ENCODE data around the gene FAM53A.
"Not testable (repeated sequence)": the region's sequence is repeated elsewhere in the genome, so short reads cannot be mapped to it uniquely, and the experiment has no call there.

The FAM53A gene

DNA sequence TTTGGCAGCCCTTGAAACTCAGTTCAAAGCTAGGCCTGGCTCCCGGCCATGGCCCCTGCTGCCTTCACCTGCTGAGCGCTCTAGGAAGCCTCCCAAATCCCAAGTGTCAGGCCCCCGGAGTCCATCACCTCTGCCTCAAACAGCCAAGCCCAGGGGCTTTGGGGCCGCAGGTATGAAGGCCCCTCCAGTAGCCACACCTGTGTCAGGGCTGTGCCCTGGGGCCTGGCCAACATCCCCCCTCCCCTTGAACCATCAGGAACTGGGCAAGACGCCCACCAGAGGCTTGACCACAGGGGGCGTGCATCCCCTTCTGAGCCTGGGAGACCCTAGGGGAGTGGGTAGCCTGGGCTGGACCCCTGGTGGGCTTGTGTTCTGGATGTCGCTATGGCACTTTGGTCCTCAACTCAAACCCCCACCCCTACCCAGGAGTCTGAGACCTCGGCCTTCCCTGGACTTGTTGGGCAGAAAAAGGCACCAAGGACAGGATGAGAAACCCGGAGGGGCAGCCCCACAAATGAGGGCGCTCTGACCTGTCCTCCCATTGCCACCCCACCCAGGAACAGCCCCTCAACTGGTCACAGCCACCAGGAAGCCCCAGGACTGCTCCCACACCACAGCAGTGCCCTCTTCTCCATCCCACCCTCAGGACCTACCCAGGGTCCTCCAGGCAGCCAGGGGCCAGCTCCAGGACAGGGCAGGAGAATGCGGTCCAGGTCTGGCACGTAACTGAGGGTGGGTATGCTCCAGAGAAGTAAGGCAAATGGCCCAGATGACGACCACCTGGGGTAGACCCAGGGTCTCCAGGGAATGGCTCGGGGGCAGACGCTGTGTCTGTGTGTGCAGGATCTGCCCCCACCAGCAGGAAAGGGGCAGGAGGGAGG is 32.2 kb upstream of the FAM53A start:
- no peak for DNase-seq

DNA sequence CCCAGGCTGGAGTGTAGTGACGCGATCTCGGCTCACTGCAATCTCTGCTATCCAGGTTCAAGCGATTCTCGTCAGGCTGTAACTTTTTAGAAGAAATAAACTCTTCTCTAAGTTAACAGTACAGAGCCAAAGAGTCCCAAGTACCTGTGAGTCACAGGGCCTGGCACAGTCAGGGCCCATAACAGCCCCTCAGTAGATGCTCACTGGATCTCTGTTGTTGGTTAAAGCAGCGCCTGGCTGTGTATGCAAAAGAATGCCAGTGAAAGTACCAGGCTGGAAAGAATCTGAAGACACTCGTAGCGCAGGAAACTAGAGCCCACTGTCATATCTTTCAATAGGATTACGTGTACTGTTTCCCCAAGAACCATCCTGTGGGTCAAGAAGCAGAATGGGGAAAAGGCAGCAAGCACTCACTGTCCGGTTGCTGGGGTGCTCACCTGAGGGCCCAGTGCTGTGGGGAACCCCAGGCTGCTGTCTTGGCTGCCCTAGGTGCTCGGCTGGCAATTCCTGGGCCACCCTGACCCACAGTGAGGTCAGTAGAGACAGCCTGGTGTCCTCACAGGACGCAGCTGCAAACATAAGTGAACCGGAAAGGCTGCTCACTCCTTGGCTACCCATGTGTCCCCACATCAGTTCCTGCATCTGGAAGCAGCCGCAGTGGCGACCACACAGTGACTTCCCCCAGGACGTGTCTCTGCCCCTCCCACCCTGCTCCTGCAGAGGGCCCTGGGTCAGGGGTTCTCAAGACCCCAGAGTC is 31.1 kb upstream of the FAM53A start:
- DNase-seq = no peak

DNA sequence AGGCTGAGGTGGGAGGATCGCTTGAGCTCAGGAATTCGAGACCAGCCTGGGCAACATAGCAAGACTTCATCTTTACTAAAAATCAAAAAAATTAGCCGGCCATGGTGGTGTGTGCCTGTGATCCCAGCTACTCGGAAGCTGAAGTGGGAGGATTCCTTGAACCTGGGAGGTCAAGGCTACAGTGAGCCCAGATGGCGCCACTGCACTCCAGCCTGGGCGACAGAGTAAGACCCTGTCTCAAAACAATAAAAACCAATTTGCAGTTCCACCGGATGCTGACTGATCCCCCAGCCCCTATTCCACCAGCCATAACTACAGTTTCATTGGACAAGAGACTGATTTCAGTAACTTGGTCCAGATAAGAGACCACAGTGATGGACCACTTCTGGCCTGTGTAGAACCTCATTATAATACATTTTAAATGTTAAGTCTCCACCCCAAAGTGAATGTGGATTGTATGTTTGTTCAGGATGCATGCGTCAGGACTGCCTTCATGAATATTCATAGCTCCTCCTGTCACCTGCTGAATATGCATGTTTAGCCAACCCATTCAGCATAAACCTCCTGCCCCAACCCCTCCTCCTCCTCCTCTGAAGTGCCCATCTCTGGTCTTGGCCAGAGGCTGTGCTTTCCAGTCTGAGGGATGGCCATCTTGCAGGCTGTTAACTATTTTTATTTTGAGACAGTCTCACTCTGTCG is 30.3 kb upstream of the FAM53A start:
- no peak for DNase-seq

DNA sequence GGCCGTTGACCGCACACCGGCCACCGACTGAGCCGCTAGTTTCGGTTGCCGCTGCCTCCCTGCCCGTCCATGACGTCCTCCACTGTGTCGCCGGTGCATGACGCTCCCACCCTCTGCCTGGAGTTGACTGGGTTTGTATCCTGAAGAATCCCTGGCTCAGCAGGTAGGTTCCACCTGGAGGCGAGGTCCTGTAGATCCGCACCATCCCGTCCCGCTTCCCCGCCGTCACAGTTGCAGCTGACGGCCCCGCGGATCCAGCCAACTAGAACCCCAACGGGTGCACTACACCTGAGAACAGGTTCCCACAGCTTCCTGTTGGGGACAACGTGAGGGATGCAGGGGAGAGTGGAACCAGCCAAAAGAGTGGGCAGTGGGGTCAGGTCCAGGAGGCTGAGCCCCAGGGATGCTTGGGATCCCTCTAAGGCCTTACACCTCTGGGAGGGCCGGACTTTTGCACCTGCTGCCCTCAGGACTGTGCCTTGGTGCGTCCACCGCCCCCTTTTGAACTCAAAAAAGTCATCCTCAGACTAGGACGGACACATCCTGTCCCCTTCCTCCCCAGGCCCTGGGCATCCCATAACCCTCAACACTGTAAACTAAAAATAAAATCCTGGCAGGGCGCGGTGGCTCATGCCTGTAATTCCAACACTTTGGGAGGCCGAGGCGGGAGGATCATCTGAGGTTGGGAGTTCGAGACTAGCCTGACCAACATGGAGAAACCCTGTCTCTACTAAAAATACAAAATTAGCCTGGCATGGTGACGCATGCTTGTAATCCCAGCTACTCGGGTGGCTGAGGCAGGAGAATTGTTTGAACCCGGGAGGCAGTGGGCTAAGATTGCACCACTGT is 29.1 kb upstream of the FAM53A start:
- no peak for DNase-seq

DNA sequence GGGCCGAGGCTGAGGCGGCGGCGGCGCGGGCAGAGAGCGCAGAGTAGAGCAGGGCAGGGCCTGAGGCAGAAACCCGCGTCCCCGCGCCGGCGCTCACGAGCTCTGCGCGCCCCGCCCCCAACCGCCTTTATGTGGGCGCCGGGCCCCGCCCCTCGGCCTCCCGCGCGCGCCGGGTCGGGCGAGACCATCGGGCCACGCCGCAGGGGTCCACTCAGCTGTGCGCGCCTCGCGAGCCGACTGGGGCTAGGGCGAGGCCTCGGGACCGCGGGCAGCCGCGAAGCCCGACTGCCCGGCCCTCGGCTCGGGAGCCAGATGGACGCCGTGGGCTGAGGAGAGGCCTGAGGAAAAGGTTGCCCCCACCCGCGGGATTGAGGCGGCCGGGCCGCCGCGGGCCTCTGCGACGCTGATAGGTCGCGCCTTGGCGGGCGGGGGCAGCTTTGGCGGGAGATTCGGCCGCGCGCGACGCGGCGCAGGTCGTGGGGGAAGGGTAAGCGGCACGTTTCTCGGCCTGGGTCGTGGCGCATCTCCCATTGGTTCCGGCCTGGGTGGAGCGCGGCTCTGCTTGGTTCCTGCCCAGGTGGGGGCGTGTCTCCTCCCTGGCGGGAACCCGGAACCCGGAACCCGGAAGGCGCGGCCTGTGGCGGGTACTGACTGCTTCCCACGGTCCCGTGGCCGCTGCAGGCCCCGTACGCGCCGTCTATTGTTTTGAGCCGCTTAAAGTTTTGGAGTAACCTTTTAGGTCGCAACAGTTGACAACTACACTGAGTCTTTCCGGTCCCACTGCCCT is 28.3 kb upstream of the FAM53A start, which contains the start of gene SLBP:
TSS of gene SLBP (minus strand) at position 104 of the 787 bp plus-strand sequence. CDS start 131 bp downstream, outside the sequence.
- peak; percentile 92 for DNase-seq

DNA sequence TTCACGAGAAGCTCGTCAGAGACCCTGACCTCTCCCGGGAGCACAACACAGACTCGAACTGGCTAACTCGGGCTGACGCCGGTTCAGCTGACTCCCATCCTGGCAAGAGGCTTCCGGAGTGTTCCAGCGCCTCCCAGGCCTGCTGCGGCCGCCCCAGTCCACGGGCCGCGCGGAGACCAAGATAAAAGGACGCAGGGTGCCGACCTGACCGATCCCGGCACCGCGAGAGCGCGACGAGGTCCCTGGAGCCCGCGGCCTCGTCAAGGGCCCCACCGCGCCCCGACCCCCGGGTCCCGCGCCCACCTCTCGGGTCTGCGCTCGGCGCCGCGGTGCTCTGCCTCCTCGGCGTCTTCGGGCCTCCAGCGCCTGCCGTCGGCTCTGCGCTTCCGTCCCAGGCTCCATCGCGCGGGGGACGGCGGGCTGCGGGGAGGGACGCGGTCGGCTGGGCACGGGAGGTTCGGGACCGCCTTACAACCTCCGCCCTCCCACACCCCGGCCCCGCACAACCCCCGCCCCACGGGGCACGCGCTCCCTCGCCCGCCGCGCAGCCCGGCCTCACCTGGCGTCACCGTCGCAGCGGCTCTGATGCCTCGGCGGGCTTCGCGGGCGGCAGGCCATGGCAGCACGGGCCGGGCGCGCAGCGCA is 27.6 kb upstream of the FAM53A start:
- peak; percentile 39 for DNase-seq

DNA sequence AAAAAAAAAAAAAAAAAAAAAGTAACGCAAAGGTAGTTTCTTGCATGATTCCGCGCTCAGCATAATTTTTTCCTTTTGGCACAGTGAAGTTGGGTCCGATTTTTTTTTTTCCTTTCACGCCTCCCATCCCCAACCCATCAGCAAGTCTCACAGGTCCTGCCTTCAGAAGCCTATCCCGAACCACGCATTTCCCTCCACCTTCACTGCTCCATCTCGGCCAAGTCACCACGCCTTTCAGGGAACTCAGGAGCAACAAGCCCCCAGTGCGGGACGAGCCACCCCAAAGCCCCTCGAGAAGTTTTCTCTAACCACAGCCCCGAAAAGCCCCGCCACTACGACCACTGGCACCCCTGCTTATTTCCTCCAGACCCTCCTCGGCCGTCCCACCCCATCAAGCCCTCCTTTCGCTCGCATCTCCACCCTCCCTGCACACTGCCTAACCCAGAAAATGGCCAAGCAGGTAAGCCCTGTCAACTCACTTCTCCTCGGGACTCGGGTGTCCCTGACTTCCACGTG is 27.0 kb upstream of the FAM53A start:
- DNase-seq = no peak

DNA sequence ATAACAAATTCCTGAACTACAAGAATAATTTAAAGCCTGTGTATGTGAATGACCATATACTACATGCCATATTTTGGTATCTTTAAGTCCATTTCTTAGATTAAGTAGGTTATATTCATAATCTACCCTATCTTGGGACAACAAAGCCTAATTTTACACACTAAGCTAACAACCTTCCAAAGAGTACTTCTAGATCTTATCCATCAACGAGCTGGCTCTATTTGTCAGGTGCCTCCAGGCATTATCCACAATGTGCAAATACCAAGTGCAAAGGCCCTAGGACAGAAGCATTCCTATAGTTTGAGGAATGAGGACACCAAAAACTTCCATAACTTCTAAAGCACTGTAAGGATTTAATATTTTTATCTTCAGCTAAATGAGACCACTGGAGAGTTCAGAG is 24.5 kb upstream of the FAM53A start:
- DNase-seq = no peak

DNA sequence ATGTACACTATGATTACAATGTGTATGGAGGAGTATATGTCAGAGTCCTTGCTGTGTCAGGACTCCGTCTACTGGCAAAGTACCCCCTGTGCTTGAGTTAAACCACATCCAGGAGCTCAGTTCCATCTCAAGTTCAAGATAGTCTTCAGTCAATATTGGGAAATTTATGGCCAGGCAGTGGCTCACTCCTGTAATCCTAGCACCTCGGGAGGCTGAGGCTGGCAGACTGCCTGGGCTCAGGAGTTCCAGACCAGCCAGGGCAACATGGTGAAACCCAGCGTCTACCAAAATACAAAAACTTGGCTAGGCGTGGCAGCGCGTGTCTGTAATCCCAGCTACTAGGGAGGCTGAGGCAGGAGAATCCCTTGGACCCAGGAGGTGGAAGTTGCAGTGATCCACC is 22.2 kb upstream of the FAM53A start:
- DNase-seq = no peak

DNA sequence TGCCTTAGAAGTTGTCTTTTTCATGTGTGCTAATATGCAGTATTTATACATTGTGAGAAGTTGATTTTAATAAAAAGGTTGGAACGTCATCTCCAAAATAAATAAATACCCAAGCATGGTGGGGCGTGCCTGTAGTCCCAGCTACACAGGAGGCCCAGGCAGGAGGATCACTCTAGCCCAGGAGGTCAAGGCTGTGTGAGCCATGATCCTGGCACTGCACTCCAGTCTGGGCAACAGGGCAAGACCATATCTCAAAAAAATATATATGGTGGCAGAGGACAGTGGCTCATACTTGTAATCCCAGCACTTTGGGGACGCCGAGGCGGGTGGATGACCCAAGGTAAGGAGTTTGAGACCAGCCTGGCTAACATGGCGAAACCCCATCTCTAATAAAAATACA is 21.6 kb upstream of the FAM53A start:
- DNase-seq = no peak

DNA sequence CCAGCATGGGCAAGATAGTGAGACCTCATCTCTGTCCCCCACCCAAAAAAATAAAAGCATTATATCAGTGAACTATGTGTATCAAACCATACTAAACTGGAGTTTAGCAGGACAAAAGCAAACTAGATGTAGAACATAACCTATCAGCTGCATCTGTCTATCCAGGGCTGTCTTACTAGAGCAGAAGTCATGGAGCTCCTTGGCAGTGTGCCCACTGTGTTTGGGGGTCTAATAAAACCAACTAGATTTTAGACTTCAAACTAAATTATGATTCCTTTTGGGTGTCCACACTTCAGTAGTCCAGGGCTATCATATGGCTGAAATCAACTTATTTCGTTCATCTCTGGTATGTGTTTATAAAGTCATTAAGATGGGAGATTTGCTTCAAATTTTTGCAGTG is 19.8 kb upstream of the FAM53A start:
- no peak for DNase-seq

DNA sequence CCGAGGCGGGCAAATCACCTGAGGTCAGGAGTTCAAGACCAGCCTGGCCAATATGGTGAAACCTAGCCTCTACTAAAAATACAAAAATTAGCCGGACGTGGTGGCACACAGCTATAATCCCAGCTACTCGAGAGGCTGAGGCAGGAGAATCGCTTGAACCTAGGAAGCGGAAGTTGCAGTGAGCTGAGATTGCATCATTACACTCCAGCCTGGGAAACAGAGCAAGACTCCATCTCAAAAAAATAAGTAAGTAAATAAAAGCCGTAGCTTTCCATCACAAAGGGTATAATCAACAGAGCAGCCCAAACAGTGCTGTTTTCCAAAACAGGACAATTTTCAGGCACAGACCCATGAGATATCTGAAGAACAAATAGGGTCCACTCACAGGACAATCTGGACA is 17.6 kb upstream of the FAM53A start:
- DNase-seq = not testable (repeated sequence)

DNA sequence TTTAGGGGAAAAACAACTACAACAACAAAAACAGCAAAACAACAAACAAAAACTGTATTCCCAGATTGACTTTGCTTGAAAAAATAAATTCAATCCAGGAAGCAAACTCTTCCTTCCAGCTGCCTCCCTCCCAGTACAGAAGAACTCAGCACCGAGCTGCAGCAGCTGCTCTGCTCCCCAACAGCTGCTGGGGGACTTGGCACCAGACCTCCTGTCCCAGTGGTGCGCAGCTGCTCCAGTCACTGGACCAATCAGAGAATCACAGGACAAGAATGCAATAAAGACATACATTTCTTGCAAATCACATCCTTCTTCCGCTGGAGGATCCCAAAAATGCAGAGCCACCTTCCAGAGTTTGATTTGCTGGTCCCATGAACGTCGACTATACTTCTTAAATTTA is 11.8 kb upstream of the FAM53A start:
- no peak for DNase-seq

DNA sequence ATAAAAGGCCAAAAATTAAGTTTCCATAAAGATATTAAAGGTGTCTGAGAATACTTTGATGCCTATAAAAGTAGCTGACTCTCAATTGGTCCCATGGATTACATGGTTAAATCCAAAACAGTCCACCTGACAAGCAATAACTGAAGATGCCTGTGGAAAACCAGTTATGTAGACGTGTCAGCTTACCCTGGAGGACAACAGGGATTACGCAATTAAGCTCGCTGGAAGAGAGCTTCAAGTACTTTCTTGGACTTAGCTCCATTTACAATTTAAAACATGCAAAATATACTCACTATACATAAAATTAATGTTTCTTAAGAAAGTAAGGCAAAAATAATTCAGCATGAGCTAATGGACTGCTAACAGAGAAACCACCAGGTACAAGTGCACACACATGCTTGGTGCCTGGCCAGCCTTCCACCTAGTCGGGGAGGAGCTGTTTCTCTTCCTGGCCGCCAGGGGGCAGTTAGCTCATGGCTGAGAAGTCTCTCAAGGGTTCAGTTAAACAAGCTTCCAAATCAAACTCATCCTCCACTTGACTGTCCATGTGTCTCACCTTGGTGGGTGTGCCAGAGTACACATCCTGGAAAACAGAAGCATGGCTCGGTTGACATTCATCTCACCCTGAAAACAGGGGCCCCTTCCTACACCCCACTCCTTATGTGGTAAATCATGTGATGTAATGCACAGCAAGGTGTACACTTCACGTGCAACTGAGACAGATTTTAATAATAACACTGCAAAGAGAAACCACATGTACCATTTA is 9.2 kb upstream of the FAM53A start:
- DNase-seq = peak; percentile 64

DNA sequence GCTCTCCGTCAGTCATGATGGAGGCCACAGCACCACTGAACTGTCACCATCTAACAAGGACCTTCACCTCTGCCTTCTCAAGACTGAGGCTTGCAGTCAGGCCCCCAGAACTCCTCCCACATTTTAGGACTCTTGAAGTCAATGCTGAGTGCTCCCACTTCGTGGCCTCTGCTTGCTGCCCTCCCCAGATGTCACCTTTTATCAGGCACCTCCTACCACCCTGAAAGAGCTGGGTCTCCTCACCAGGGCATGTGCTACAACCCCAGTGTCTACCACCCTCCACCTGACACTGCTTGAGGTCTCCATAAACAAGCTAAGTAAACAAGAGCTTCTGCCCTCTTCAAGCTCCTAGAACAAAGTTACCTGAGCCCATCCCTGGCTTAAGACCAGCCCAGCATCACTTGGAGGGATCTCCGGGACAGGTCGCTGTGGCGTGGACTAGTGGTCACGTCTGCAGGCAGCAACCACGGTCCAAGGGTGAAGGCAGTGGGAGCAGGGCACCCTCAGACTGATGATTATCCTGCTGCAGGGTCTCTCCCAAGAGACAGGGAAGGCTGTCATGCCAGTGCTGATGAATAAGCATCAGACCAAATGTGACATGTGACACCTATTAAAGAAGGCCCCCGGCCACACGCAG is 7.7 kb upstream of the FAM53A start:
- no peak for DNase-seq

DNA sequence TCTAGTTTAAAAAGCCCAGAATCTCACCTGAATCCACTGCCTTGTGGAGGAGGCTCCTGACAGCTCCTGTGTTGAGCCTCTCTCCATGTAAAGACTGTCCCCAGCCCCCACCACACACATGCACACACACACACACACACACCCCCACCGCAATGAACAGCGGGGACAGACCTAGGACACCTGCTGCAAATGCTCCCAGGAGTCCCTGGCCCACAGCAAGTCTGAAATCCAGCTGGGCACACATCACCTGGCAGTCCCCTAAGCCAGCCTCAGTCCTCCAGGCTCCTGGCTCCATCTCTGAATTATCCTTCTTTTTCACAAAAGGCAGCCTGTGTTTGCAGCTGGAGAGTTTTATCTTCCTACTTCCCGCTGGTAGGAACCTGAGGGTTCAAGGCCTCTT is 6.6 kb upstream of the FAM53A start:
- no peak for DNase-seq

DNA sequence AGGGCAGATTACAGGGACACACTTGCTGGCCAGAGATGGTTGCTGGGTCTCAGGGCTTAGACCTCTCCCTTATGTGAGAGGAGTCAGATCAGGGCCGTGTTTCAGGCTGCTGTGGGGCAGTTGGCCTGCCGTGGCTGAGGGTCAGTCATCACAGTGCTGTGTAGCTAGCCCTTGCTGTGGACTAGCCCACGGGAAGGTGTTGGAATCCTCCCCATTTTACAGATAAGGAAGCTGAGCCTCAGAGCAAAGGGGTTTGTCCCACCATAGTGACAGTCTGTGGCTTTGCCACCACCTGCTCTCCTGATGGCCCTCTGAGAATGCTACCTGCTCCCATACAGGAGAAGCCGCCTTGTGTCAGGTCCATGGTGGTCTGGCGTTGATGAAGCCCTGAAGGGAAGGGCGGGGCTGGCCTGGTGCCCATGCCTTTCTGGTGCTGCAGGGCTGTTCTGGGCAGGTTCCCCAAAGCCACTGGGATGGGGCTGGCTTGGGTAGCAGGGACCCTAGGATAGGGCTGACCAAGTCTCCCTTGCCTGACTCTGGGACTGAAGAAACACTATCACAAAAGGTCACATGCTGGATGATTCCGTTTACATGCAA is 2.4 kb upstream of the FAM53A start:
- DNase-seq = no peak

DNA sequence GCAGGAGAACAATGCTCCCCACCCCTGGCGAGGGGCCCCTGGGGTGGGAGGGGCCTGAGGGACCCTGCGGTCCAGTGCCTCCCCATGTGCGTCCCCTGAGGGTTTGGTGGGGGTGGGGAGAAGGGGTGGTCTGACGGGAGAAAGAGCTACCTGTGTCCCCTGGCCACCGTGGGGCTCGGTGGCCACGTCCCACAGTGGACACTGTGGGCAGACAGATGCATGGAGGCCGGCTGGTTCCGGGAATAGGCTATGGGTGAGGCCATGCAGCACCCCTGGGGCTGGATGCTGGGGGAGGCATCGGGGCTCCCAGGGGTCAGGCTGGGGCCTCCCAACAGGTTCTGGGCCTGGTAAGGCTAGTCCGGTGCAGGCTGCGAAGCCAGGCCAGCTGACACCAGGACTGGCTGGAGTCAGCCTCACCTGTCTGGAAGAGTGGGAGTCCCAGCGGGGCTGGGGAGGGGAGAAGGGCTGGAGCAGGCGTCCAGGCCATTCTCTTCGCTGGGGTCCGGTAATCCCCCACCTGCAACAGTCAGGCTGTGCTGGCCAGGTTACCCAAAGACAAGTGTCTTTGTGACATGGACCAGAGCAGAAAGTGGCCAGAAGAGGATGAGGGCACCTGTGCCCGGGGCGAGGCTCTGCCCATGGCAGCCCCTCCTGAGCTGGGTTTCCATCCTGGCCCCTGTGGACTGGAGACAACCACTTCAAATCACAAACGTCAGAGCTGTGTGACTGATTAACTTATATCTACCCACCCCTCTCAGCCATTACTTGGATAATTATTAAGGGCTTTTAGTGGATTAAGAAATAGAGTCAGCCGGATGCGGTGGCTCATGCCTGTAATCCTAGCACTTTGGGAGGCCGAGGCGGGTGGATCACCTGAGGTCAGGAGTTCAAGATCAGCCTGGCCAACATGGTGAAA is 1.4 kb upstream of the FAM53A start:
- no peak for DNase-seq

Data from fibroblast of skin of right quadriceps (primary cell).